GM19455 (cell line): ENCODE measurements around the gene KRTAP26-1.

Experiments used
- ATAC-seq: cut with Tn5 transposase; IDR thresholded peaks from one replicate; pipeline ENCODE4 v1.9.1; 2021; ENCODE audit not compliant: unreplicated experiment

KRTAP26-1 gene

DNA sequence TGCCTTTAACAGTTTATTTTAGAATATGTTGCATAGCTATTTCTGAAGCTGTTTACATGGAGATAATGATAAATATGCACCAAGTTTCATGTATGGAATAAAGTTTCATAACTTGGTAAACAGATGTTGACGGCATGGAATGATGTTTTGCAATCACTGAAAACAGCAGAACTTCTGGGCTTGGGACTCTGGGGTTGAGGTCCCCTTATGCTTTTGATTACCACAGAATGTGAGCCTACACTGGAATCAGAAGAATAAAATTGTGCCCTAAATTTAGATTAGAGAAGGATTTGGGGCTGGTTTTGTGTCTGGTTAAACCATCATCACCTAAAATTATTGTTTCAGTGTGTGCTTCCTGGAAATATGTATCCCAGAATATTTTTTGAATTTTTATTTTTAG, 48.5 kb downstream of the KRTAP26-1 start:
- ATAC-seq: no peak

DNA sequence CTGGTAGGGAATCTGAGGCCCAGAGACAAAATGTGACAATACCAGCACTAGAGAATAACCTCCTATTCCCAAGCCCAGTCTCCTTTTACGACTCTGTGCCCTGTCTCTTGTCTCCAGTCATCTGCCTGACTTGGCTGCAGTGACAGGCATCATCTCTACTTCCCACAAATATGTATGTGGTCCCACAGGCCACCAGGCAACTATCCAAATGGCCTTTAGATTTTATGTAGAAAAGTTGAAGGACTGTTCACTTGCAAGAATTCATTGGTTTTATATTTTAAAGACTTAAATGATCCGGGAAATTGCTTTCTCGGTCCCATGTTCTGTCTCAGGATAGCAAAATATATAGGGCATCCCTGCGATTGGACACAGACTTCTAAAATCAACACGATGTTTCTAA, 49.0 kb downstream of the KRTAP26-1 start:
- ATAC-seq: no peak

DNA sequence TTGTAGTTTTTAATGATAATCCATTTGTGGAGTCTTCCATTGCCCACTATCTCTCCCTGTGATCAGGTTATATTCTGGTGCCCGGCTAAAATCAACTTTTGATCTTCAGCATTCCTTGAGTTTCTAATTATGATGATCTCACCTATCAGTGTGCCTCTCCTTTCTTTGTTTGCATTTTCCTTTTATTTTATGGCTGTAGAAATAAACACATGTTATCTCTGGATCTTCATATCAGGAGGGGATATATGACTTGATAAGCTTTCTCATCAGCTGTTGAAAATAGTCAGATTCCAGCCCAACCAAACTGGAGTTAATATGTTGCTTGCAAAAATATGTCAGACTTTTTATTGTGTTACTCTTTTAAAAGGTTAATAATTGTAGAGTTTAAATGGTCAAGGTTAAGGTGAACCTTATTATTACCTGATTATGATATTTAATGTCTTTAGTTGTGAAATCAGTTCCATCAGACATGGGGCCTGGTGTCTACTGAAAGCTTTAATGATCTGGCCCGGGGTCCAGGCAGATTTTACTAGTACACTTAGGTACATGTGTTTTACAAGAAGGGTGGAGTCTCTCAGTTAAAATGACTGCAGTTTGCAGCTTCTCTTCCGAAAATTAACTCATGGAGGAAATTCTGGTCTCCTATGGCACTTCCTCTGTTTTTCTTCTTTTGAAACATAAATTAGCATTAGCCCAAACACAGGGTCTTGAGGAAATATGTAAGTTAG, 50.1 kb downstream of the KRTAP26-1 start:
- ATAC-seq: no peak
